HG03095 (cell line): Measurements from ENCODE around the gene SCARF2.
"Not testable (repeated sequence)": the region's sequence is repeated elsewhere in the genome, so short reads cannot be mapped to it uniquely, and the experiment has no call there.

Experiments
- ATAC-seq: cut with Tn5 transposase; IDR thresholded peaks from one replicate; pipeline ENCODE4 v1.9.1; 2021; ENCODE audit warnings: moderate library complexity; ENCODE audit not compliant: unreplicated experiment

Gene SCARF2

DNA sequence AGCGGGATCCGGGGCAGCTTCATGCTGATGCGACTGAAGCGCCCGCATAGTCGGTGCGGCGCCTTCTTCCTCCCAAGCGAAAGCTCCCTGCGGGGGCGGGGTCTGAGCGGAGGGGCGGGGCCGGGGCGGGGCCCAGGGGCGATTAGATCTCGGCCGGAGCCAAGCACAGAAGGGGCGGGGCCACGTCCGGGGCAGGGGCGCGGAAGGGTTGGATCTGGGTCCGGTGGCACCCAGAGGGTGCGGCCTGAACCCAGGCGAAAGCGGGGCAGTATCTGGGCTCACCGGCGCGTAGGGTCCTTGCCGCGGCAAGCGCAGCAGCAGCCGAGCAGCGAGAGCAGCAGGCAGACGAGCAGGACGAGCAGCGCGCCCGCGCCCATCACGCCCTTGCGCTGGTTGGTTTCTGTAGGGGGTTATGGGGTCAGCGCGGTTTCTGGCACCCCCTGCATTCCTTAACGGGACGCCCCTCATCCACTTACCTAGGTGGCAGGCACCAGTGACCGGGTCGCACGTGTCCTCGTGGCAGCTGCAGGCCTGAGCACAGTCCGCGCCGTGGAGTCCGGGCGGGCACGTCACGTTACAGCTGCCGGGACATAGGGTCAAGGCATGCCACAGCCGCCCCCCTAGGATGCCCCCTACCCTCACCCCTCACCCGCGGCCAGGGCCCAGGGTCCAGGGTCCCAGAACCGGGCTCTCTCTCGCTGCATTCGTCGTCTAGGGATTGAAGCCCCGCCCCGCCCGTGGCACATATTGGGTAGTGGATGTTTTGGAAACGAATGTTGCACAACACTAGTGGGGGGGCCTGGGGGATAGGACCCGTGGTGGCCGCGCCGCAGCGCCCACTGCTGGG, 8.1 kb downstream of the SCARF2 start:
- no peak for ATAC-seq

DNA sequence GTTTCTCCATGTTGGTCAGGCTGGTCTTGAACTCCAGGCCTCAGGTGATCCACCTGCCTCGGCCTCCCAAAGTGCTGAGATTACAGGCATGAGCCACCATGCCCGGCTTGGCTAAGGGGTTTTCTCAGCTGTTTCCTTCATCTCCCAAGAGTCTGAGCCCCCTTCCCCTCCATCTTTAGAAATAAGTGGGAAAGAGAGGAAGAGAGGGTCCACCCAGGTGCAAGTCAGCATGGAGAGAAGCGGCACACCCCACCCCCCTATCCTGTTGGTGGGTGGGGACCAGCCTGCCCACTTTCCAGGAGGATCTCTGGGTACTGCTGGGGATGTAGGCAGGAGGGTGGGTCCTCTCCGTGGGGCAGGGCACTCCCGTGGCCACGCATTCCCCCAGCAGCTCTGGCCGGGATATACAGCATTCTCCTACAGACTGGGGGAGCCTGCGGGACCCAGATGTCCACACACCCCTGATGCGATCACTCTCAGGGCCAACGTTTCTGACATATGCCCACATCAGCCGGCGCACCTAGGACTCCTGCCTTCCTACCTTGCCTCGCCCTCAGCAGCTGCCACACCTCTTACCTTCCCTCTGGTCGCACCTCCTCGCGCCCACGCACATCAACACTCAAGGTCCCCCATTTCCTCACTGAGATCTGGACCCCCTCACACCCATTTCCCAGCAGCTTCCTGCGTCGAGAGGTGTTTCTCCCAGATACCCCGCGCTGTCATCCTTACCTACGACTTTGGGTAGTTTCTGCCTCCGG, 8.9 kb downstream of the SCARF2 start:
- no peak for ATAC-seq

DNA sequence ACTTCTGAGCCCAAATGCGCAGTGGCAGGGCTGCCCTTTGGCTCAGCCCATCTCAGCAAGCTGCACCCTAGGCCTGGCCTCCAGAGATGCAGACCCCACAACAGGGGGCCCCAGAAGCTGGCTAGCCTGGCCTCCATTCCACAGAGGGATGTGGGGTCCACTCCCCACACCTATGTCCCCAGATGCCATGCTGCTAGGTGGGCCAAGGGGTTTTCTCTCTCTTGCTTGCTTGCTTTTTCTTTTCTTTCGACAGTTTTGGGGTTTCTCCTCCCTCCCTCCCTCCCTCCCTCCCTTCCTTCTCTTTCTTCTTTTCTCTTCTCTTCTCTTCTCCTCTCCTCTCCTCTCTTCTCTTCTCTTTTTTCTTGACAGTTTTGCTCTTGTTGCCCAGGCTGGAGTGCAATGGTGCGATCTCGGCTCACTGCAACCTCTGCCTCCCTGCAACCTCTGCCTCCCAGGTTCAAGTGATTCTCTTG, 9.6 kb downstream of the SCARF2 start:
- no peak for ATAC-seq

DNA sequence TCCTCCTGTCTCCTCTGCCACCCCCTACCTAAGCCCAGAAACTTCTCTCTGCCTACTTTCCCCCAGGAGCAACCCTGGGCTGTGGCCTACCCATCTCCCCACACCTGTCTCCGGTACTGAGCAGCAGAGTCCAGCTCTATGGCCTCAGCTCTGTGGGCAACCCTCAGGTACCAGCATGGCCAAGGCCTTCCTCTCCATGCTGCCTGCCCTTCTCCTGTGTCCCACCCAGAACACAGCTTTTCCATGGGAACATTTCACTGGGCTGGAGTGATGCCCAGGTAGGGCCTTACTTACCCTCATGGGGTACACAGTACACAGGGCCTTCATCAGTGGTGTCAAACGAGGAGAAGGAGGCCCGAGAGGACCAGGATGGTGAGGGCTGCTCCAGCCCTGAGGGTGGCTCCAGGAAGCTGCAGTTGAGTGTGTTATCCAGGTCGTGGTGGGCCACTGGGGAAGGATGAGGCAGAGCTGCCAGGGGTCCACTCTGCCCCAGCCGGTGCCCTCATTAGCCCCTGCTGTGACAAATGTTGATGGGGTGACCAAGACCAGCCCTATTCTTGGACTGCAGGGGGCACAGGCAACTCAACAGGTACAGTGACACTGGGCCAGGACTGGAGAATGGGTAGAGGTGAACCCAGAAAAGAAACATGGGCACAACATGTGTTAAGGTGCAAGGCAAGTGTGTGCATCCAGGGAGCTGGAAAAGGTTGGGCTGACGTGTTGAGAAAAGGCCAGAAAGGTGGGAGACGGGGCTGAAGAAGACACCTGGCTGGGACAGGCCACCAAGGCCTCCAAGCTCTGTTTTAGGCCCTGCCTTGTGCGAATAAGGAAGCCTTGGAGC, 10.3 kb downstream of the SCARF2 start:
- no peak for ATAC-seq

DNA sequence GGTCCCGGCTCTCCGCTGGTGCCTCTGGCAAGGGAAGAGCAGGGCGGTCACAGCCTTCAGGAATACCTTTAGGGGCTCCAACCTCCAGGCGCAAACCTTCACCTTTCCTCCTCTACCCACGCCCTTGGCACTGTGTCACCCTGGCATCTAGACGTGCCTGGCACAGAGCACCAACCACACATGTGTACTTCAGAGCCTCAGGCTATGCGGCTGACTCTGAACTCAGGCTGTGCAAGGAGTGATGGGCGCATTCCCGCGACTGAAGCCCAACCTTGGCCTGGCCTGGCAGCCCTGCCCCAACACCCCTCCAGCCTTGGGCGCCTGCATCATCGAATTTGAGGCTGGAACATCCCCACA, 11.4 kb downstream of the SCARF2 start:
- ATAC-seq, result no peak

DNA sequence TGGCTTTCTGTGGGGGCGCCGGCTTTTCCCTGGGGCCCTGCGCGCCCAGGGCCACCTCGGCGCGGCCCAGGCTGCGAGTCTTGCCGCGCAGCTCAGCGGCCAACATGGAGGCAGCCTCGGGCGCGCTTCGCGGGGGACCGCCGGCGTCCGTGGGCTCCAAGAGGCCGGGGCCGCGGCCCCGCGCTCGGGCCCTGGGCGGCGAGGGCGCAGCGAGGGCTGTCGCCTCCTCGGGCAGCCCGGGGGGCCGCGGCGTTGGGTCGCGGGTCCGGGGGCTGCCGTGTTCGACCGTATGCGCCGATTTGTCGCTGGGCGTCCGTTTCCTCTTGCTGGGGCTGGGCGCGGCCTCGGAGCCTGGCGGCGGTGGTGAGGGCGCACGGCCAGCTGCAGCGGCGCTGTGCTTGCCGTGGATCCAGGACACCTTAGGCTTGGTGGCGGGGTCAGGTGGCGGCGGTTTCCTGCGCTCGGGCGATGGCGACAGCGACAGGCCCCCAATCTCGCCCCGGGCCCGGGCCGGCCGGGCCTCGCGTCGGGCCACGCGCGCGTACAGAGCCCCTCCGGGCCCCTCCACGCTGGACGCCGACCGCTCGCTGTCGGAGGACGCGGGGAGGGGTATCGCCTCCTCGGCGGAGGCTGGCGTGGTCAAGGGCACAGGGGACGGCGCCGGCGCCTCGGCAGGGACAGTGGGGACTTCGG, 11.9 kb downstream of the SCARF2 start:
- ATAC-seq, result no peak

DNA sequence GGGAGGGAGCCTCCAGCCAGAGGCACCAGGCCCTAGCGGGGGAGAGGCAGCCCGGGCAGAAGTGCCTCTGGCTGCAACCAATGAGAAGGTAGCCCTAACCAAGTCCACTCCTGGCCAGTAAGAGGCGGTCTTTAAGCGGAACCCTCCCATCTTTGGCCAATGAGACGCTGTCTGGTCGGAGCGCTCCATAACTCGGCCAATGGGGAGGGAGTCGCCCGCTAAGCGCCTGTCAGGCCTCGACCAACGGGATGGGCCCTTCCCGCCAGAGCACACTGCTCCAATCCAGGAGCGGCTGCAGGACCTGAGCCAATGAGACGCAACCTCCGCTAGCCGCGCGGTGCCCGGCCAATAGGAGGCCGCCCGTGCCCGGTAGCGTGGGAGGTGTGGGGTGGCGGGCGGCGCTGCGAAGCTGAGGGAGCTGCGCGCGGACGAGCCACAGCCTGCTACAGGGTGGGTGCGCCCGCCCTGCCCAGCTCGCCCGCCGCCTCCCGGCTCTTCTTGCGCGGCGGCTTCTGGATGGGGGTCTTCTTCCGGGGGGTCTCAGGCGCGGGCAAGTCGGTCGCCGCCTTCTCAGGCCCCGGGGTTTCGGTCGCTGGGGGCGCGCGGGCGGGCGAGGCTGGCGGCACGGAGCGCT, 12.6 kb downstream of the SCARF2 start:
- ATAC-seq, result no peak

DNA sequence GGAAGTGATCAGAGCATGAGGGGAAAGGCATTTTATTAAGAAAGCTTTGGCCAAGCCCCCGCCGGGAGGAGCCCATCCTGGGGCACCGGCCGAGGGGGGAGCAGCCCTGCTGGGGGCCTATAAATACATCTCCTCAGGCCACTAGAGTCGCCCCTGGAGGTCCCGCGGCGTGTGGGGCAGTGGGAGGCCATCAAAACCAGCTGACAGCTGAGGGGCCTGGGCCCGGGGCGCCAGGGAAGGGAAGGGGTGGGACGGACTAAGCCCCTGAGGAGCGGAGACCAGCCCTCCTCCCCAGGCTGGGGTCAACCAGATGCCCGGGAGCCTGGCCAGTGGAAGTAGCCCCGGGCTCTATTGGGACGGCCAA, 13.1 kb downstream of the SCARF2 start:
- ATAC-seq, result no peak

DNA sequence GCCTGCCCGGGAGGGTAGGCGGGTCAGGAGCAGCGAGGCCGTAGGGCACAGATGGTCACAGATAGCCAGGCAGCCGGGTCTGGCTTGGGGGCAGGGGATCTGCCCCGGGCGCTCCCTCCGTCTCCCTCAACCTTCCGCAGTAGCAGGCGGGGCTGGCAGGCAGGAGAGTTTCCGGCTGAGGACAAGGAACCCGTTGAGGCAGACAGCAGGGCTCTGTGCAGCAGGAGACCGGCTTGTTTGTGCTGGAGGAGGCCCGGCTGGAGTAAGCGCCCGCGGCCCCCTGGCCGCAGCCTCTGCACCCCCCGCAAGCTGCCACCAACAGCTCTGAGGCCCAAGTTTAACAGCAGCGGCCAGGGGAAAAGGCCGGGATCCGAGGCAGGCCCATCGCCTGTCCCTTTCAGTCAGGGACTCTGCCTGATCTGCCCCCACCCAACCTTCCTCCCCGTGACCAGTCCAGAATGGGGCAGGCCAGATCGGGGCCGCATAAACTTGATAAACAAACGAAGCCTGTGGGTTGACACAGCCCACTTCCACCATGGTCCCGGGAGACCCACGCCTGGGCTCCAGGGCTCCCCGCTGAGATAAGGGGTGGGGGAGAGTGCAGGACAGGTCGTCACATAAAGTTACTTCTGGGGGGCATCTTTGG, 13.6 kb downstream of the SCARF2 start:
- no peak for ATAC-seq

DNA sequence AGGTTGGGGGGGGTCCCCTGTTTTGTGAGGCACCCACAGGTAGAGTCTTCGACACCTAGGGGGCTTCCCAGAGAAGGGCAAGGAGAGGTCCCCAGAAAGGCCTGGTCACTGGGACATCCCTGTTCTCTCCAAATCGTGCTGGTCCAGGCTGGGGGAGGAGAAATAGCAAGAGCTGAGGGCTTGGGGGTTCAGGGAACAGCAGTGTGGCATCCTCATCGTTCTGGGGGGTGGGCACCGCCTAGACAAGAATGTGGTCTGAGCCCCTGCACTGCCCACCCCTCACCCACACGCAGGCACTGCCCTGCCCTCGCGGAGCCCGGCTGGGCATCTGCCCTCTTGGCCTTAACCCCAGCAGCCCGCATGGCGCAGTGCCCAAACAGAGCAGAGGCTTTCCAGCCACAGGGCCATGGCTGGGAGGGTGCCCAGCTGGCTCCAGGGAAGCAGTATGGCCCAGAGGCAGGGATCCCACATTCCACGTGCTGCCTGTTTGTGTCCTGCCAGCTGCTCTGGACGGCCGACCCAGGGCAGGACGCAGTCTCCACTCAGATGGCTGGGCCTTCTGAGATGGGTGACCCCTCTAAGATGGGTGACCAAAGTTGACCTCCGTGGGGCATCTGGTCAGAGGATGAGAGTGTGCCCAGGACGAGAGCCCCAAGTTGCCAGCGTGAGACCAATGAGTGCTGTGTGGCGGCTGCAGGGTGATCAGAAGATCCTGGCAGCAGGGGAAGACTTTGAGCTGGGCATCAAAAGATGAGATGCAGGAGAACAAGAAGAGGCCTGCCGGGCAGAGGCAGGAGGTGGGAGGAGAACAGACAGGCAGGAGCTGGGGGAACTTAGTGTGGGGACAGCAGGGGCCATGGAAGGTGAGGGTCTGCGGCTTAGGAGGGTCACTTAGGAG, 14.4 kb downstream of the SCARF2 start:
- no peak for ATAC-seq

DNA sequence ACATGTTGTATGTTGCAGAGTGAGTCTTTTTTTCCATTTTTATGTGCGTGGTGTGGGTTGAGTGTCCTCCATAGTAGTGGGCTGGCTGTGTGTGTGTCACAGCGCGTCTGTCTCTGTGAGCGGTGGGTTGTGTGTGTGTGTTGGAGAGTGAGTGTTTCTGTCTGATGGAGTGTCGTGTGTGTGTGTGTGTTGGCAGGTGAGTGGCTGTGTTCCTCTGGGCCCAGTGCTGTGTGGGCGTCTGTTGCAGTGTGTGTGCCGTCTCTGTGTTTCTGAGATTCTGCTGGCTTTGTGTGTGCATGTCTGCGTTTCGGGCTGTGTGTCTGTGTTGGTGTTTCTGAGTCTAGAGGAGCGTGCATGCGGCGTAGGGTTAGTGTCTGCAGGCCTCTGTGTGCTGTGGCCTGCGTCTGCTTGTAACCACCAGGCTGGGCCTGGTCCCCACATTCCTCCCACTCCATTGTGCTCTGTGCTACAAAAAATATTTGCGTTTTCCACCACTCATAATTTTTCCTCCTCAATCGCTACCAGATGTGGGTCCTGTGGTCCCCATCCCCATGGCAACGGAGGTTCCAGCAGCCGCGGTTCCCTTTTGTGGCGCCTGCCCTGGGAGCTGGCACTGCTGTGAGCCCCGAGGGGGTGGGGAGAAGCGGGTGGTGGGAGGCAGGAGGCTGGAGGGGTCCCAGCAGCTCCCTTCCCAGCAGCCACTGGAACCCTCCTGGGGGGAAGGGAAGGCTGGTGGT, 15.2 kb downstream of the SCARF2 start:
- ATAC-seq, result no peak

DNA sequence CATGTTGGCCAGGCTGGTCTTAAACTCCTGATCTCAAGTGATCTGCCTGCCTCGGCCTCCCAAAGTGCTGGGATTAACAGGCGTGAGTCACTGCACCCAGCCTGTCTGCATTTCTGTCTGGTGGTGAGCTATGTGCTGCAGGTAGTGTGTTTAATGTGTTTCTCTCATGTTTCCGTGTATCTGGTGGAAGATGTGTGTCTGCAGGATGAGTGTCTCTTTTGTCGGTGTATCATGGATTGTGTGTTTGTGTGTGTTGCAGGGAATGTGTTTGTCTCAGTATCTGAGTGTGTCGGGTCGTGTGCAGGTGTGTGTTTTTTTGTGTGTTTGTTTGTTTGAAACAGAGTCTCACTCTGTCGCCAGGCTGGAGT, 16.1 kb downstream of the SCARF2 start:
- no peak for ATAC-seq

DNA sequence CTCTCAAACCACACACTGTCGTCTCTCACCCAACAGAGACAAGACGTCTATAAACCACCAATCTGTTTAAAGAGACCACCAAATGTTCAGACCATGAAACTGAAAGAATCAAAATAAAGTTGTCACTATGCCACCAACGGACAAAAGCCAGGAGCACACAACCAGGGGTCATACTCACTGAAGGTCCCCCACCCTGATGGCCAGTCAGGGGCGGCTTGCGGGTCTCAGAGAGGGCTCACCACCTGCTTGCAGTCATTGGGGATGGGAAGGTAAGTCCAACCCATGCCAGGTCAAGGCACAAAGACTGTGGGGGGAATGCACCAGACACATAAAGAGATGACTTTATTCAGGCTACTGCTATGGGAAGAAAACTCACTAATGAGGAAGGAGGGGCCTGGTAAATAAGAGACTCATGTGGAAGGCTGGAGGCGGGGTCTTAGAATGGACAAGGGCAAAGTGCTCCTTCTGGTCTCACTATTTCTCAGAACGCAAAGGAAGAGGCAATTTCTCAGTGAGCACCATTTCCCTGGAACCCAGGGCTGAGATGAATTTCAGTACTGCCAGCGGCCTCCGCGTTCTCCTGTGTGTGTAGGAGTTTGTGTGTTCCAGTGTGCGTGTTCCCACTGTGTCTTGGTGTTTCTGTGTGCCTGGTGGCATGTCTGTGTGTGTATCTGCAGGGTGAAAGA, 17.3 kb downstream of the SCARF2 start:
- ATAC-seq, result no peak

DNA sequence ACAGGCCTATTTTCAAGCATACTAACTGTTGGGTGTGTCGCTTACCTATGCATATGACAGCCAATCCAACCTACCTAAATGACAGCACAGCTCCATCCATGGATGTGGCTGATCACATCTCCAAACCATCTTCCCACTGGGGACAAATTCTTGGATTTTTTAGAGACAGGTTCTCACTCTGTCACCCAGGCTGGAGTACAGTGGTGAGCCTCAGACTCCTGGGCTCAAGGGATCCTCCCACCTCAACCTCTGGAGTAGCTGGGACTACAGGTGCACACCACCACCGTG, 18.0 kb downstream of the SCARF2 start:
- no peak for ATAC-seq

DNA sequence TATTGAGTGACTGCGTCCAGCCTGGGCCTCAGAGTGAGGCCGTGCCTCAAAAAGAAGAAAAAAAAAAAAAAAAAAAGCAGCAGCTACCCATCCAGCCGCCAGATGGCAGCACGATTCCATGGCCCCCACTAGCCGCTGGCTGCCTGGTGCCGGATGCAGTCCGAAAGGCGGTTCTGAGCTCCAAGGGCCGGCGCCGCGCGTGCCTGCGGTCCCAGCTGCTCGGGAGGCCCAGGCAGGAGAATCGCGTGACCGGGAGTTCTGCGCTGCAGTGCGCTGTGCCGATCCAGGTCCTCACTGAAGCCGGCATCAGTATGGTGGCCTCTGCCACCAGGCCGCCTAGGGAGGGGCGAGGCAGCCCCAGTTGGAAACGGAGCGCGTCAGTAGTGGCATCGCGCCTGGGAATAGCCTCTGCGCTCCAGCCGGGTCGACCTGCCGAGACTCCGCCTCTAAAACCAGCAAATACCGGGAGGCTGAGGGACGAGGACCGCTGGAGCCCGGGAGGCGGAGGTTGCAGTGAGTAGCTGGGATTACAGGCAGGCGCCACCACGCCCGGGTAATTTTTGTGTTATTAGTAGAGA, 19.3 kb downstream of the SCARF2 start:
- ATAC-seq, result no peak

DNA sequence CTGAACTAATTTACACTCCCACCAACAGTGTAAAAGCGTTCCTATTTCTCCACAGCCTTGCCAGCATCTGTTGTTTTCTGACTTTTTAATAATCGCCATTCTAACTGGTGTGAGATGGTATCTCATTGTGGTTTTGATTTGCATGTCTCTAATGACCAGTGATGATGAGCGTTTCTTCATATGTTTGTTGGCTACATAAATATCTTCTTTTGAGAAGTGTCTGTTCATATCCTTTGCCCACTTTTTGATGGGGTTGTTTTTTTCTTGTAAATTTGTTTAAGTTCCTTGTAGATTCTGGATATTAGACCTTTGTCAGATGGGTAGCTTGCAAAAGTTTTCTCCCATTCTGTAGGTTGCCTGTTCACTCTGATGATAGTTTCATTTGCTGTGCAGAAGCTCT, 21.9 kb downstream of the SCARF2 start:
- ATAC-seq, result not testable (repeated sequence)

DNA sequence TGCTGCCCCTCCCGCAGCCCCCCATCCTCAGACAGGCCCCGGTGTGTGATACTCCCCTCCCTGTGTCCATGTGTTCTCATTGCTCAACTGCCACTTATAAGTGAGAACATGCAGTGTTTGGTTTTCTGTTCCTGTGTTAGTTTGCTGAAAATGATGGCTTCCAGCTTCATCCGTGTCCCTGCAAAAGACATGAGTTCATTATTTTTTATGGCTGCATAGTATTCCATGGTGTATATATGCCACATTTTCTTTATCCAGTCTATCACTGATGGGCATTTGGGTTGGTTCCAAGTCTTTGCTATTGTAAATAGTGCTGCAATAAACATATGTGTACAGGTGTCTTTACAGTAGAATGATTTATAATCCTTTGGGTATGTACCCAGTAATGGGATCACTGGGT, 22.4 kb downstream of the SCARF2 start:
- ATAC-seq, result not testable (repeated sequence)

DNA sequence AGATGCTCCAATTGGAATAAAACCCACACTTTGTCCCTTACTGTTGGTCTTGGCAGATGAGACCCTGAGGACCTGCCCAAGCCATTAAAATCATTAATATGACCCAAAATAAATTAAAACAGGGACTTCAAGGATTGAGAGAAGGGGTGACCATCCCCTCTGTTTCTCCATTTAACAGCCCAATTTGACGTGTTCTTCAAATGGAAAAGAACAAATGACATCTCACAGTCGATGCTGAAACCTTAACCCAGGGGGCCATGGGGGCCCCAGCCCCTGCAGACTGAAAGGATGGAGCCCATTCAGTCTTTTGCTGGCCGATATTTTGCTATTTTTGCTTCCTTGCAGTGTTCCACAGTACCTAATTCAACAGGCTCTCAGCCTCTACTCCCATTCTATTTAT, 23.2 kb downstream of the SCARF2 start:
- no peak for ATAC-seq
